ENCODE results near the gene NRCAM. TPM values are rescaled to one million over a fixed set of nuclear protein-coding genes. Genes with fewer than 3 reads are reported as not detected.

The NRCAM gene
- total RNA-seq, 4 donors from 2014 or later, result 1.3 to 4.7 (median 2.2) TPM

- WGBS, 2 donors (ENCODE audit: low coverage in 1 of 2), result 27 to 60% methylated on average over 1 of the region's 1 CpG
- H3K9me3 ChIP-seq, result no peaks in the 10 kb centered on the region
- H3K4me3 ChIP-seq, result no peak overlapping the region
- no peak overlapping the region for H3K27ac ChIP-seq
- H3K4me1 ChIP-seq, result no peaks in the 10 kb centered on the region
- TF ChIP-seq POLR2AphosphoS5 (IDR thresholded peaks at IDR 0.05) (no peak), EP300 (IDR thresholded peaks at IDR 0.05) (no peak), POLR2A (IDR thresholded peaks at IDR 0.05) (no peak), CTCF (IDR thresholded peaks at IDR 0.05) (no peak)
- ATAC-seq, result no peak
- H3K27me3 ChIP-seq, result no peaks in the 10 kb centered on the region
- H3K36me3 ChIP-seq, result no peaks in the 10 kb centered on the region
Observed at GRCh38 chr7:108331971-108332370, 124.3 kb downstream of the NRCAM start.

DNA sequence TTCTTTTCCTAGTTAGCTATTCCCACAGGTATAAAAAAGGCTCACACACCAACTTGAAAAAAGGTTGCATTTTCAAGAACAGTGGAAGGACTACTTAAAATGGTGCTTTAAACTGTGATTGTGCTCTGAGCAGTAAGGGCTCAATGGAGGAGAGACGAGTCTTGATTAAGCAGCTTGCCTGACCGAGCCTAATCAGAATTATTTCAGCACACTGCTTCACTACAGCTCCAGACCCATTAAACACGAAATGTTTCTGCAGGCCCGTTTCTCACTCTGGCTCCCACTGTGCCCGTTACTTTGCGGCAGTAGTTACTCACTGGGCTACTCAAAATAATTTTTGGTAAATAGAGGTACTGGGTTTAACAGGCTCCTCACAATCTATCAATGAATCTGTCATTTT is 126.0 kb downstream of the NRCAM start:
- no peak overlapping the region for H3K4me3 ChIP-seq
- H3K27ac ChIP-seq, result no peak overlapping the region
- H3K9me3 ChIP-seq, result no peaks in the 10 kb centered on the region
- WGBS, 2 donors (ENCODE audit: low coverage in 1 of 2), result 74 to 82% methylated on average over 5 to 6 of the region's 6 CpGs
- no peak for ATAC-seq
- TF ChIP-seq POLR2AphosphoS5 (IDR thresholded peaks at IDR 0.05) (no peak), CTCF (IDR thresholded peaks at IDR 0.05) (no peak), EP300 (IDR thresholded peaks at IDR 0.05) (no peak), POLR2A (IDR thresholded peaks at IDR 0.05) (no peak)
- no peaks in the 10 kb centered on the region for H3K27me3 ChIP-seq
- no peaks in the 10 kb centered on the region for H3K36me3 ChIP-seq
- H3K4me1 ChIP-seq, result no peaks in the 10 kb centered on the region

GRCh38 chr7:108329514-108329913 is 126.7 kb downstream of the NRCAM start:
- TF ChIP-seq POLR2A (IDR thresholded peaks at IDR 0.05) (no peak), CTCF (IDR thresholded peaks at IDR 0.05) (no peak), POLR2AphosphoS5 (IDR thresholded peaks at IDR 0.05) (no peak), EP300 (IDR thresholded peaks at IDR 0.05) (no peak)
- no peak overlapping the region for H3K4me3 ChIP-seq
- H3K27ac ChIP-seq, result no peak overlapping the region
- H3K4me1 ChIP-seq, result no peaks in the 10 kb centered on the region
- H3K9me3 ChIP-seq, result no peaks in the 10 kb centered on the region
- no peaks in the 10 kb centered on the region for H3K36me3 ChIP-seq
- no peak for ATAC-seq
- WGBS, 2 donors (ENCODE audit: low coverage in 1 of 2), result 84 to 88% methylated on average over 2 of the region's 2 CpGs
- no peaks in the 10 kb centered on the region for H3K27me3 ChIP-seq

- H3K36me3 ChIP-seq, result no peaks in the 10 kb centered on the region
- no peak for ATAC-seq
- WGBS, 2 donors (ENCODE audit: low coverage in 1 of 2), result 26 to 45% methylated on average over 2 of the region's 2 CpGs
Observed at GRCh38 chr7:108328174-108328651, 128.0 kb downstream of the NRCAM start.

More at GRCh38 chr7:108328174-108328651, 128.0 kb downstream of the NRCAM start:
- no peak overlapping the region for H3K4me3 ChIP-seq
- H3K27me3 ChIP-seq, result no peaks in the 10 kb centered on the region
- TF ChIP-seq EP300 (IDR thresholded peaks at IDR 0.05) (no peak), CTCF (IDR thresholded peaks at IDR 0.05) (no peak), POLR2AphosphoS5 (IDR thresholded peaks at IDR 0.05) (no peak), POLR2A (IDR thresholded peaks at IDR 0.05) (no peak)
- no peak overlapping the region for H3K27ac ChIP-seq
- no peaks in the 10 kb centered on the region for H3K4me1 ChIP-seq
- H3K9me3 ChIP-seq, result no peaks in the 10 kb centered on the region

All from gastroesophageal sphincter (tissue), 4 donors.